GM19395 (cell line): ENCODE data around the gene SIK1.
"Not testable (repeated sequence)": the region's sequence is repeated elsewhere in the genome, so short reads cannot be mapped to it uniquely, and the experiment has no call there.

Source experiments
- ATAC-seq: cut with Tn5 transposase; IDR thresholded peaks from one replicate; pipeline ENCODE4 v1.9.1; 2021; ENCODE audit warnings: mild to moderate bottlenecking, moderate library complexity; ENCODE audit not compliant: unreplicated experiment

SIK1 gene

DNA sequence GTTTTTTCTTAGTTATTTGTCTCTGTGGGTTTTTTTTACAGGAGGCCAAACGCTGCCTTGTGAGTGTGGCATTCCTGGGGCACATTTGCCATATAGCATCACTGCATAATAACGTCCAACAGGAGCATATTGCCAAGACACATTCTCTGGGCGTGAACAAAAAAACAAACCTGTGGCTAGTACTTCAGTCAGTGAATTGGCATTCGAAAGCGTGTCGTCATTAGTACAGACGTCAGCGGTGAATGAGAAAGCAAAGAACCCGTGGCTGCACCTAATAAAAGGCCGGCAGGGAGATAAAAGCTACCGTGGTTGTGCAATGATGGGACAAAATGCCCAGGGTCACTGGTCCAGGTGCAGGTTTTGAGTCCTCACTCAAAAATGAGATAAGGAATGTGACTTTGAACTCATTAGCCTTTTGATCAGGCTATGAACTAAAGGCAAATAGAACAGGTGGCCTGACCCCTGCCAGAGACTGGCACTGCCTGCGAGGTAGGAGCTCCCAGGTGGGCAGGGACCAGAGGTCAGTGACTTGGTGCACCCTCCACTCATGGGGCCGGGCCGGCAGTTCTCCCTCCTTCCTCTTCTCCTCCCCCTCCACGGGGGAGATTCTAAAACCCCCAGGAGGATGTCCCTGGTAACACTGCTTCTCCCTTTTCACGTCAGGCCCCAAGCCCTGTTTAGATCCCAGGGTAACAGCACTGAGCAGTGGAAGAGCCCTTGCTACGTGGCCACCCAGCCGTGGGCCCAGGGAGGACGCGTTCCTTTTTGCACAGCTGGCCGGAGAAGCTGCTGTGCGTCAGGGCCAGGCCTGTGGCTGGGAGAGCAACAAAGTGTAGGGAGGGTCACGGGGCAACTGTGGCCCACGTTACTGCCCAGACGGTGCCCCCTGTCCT lies 14.2 kb upstream of the SIK1 start:
- not testable (repeated sequence) for ATAC-seq

DNA sequence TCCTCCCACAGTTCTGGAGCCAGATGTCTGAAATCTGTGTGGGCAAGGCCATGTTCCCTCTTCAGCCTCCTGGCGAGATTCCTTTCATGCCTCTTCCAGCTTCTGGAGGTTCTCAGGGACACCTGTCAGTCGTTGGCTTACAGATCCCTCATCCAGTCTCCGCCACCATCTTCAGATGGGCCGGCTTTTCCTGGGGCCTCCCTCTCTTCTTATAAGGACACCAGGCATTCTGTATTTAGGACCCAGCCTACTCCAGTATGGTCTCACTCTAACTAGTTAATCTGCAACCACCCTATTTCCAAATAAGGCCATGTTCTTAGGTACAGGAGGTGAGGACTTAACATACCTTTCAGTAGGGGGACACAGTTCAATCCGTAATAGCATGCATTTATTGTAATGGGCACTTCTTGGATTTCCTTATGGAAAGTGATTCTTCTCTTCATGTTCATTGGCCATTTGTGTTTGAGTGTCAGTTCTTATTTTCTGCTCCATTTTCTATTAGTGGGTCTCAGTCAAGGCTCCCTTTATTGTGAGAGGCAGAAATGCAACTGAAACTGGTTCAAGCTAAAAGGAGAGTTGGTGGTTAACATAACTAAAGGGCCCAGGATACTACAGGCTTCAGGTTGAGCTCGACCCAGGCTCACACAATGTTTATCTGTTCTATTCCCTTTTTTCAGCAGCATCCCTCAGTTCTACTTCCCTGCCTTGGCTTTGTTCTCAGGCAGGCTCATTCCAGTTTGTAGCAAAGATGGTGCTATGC lies 12.6 kb upstream of the SIK1 start:
- not testable (repeated sequence) for ATAC-seq

DNA sequence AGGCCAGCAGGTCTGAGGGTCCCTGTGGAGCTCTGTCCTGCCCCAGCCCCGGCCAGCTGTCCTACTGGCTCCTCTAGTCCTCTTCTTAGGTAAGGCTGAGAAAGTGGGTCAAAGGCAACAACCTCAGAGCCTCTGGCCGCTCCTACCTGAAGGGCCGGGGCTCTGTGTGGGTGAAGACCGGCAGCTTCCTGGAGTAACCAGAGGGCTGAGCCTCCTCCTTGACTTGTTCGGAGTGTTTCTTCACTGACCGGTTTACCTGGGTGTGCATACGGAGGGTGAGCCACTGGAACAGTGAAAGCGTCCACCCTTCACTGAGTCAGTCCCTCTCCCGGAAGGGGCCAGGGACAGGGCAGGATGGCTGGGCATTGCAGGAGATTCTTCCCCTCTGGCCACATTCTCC lies 9.3 kb upstream of the SIK1 start:
- ATAC-seq = not testable (repeated sequence)

GRCh38 chr21:43433340-43434136 lies 6.6 kb upstream of the SIK1 start:
- ATAC-seq = not testable (repeated sequence)

DNA sequence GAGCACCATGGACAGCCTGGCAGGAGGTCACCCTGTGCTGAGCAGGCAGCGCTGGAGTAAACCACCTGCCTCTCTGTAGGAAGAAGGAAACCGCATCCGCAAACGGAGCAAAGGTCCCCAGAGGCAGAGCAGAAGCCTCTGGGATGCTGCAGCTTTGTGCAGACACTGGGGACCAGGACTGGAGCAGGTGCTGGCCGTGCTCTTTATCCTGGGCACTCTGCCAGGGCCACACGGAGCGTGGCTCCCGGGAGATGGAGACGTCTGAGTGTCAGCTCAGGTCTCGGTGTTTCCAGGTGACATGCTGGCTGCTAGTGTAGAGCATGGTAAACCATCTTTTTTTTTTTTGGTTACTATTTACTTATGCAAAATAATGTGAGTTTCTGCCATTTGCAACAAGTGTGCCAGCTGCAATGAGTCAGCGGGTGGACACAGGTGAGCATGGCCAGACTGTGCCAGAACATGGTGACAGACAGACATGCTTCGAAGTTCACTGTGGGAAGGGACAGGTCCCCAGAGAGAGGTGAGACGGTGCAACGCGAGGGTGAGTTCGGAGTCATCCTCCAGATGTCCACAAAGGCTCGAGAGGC lies 4.0 kb upstream of the SIK1 start:
- not testable (repeated sequence) for ATAC-seq

- not testable (repeated sequence) for ATAC-seq
These were observed 2.0 kb upstream of the SIK1 start for GRCh38 chr21:43428964-43429363.

GRCh38 chr21:43427242-43427559 lies 270 bp upstream of the SIK1 start:
- peak; percentile 76 for ATAC-seq

DNA sequence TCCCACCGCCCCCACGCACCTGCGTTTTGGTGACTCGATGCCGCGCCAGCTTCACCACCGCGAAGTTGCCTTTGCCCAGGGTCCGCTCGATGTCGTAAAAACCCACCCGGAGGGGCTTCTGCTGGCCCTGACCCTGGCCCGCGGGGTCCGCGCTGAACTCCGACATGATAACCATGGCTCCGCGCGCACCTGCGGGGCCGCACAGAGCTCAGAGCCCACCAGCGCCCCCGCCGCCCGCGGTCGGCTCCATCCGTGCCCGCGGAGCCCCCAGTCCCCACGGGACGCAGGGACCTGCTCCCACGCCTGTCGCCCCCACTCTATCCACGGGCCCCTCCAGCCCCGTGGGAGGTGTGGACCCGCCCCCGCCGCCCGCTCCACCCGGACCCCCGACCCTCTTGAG lies 927 bp downstream of the SIK1 start:
- ATAC-seq = not testable (repeated sequence)

DNA sequence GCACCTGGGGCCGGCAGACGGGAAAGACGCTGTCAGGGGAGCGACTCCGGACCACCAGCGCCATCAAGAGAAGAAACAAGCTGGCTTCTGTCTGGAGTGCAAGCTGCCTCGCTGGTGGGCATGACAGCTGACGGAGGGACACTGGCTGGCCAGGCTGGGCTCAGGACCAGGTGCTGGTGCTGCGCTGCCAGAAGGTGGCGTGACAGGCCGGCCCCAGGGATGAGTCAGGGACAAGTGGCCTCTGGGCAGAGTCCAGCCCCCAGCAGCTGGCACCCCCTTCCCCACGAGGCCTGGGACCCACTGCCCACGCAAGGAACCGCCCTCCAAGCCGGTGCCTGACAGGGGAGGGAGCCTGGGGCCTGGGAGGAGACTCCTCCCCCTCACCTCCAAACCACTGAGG lies 7.5 kb downstream of the SIK1 start:
- ATAC-seq = not testable (repeated sequence)

GRCh38 chr21:43414576-43414975 lies 12.4 kb downstream of the SIK1 start:
- ATAC-seq = not testable (repeated sequence)

DNA sequence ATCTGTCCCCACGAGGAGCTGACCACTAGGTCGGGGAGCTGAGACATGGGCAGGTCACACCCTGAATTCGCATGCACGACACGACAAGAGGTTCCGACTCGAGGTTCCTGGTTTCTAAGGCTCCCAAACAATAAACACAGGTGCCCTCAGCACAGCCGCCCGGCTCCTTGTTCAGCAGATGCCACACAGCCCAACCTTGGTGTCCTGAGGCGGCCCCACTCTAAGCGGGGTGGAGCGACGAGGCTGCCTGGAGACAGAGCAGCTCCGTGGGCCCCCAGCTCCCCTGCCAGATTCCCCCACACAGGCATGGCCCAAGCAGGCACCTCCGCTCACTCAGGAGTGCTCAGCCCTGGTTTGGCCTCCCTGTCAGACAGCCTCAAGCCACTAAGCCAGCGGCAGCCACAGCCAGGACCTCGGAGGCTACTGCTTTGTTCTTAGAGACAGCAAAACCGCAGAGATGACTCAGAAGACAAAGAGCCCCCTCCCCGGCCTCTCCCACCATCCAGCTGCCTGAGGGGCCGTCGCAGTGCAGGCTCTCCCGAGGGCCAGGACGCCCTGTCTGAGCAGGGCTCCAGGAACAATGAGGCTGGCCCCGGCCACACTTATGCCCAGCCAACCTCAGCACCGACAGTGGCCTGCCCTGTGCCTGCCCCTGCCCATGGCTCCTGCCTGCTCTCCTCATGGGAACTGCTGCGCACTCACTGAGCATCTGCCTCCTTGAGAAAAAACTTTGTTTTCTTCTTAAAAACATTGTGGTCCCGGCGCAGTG lies 14.7 kb downstream of the SIK1 start:
- not testable (repeated sequence) for ATAC-seq

DNA sequence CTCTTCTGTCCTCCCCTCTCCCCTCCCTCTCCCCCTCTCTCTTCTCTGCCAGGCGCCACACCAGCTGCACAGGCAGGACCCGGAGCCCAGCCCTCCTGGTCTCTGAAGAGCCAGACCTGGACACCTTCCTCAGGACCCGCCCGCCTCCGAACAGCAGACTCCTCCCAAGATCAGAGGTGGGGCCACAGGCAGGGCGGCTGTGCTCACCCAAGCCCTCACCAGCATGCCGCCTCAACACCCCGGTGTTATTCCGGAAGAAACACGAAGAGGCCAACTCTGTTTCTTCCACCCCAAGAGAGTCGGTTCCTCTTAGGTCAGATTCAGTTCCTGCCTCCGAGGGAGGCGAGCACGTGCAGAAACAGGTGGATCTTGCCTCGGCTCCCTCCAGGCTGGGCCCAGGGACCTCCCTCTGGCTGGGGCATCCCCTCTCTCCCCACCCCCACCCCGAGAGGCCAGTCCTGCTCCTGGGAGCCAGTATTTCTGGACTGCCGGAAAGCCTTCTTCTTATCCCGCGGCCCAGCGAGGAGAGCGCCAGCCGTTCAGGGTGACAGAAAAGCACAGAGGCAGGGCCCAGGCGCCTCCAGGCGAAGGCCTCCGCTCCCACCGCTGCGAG lies 16.4 kb downstream of the SIK1 start:
- not testable (repeated sequence) for ATAC-seq

GRCh38 chr21:43407139-43407538 lies 19.8 kb downstream of the SIK1 start:
- not testable (repeated sequence) for ATAC-seq

GRCh38 chr21:43404450-43404849 lies 22.5 kb downstream of the SIK1 start:
- not testable (repeated sequence) for ATAC-seq

DNA sequence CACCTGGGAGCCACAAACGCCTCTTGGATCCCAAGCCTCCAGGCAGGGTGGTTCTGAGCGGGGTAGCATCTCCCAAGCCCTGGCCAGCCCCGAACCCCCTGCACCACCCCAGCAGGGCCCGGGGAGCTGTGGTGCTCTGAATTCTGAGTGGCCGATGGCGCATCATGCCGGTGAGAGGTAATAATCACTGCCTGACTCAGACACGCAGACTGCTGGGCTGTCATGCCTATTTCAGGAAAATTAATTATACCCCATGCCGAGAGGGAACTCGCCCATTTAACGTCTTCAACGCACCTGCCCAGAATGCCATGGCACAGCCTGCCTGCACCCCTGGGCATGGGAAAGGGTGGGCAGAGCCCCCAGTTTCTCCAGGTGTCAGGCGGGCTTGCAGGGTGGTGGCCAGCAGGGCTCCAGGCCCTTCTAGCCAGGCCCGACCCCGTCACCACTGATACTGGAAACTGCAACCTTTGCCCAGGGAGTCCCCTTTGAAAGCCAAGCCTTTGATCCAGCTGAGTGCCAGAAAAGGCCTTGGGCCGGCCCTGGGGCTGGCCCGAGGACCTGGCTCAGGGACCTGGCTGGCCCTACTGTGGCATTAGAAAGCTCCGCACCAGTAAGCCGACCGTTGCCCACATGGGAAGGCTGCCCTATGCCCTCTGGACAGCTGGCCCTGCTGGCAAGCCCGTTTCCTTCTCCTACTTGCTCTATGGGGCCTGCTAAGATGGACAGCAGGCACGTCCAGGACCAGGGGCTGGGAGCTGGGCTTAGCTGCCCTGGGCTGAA lies 23.1 kb downstream of the SIK1 start:
- ATAC-seq = not testable (repeated sequence)

DNA sequence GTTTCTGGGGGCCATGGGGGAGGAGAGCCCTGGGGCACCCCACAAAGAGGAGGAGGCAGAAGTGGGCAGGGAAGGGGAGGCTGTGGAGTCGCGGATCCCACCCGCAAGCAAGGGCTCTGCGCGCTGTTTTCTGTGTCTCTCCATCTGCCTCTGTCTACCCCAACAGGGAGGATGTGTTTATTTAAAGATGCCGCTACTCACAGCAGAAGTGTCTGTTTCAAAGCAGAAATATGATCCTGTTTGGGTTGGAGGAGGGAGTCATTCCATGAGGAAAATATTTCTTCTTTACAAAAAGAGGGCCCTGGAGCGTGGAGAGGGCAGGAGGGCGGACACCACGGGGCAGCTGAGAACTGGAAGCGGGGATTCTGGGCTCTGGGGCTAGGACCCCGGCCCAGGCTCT lies 25.8 kb downstream of the SIK1 start:
- ATAC-seq = not testable (repeated sequence)

DNA sequence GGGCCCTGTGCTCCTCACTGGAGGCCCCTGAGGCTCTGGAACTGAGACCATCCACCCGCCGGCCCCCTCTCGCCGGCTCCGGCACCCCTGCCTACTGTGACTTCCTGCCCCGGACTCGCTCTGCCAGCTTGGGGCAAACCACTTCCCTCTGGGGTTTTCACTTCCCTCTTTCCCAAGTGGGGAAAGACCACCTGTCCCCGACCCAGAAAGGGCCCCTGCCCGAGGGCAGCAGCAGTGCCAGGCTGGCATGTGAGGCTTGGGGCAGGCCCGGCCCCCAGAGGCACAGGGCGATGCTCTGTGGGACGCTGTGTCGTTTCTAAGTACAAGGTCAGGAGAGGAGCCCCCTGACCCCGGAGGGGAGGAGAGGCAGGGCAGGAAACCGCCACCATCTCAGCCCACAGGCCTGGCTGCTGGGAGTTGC lies 27.3 kb downstream of the SIK1 start:
- peak; percentile 51 for ATAC-seq

- peak; percentile 42 for ATAC-seq
These were observed 27.8 kb downstream of the SIK1 start for GRCh38 chr21:43399136-43399535.

GRCh38 chr21:43398533-43398932 lies 28.4 kb downstream of the SIK1 start:
- ATAC-seq = not testable (repeated sequence)
